Hindlimb muscle (tissue), 1 donor: ENCODE results near the gene NEK11. TPM values are rescaled to one million over a fixed set of nuclear protein-coding genes. Genes with fewer than 3 reads are reported as not detected.
"Not testable (repeated sequence)": the region's sequence is repeated elsewhere in the genome, so short reads cannot be mapped to it uniquely, and the experiment has no call there.

ENCODE experiments used
- DNase-seq: peaks from one replicate; pipeline ENCODE4 v3.0.0-alpha.2; 2013
- polyA plus RNA-seq: library from polyadenylated mRNA; unstranded; fragments of 120-200 nt; gene quantifications from one replicate; pipeline ENCODE4 v1.2.1, GENCODE V29; 2013; ENCODE audit not compliant: insufficient read length

Gene NEK11
- polyA plus RNA-seq, 1 donor, result 6.2 TPM

DNA sequence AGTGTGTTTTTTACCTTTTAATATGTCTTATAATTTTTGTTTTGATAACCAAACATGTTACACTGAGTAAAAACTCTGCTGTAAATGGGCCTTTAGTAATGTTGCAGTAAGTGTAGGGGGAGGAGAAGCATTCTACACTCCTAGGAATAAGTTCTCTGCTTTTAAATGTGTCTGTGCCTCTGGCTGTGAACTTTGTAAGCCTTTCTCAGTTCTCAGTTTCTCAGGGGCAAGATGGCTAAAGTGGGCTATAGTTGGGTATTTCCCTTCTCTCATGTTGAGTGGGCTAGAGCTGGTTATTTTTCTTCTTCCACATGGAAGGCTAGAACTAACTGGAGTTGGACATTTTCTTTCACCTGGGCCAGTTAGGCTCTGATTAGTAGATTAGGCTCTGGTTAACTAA lies 279.6 kb downstream of the NEK11 start:
- no peak for DNase-seq

GRCh38 chr3:131314318-131314717 lies 287.6 kb downstream of the NEK11 start:
- DNase-seq, result no peak

DNA sequence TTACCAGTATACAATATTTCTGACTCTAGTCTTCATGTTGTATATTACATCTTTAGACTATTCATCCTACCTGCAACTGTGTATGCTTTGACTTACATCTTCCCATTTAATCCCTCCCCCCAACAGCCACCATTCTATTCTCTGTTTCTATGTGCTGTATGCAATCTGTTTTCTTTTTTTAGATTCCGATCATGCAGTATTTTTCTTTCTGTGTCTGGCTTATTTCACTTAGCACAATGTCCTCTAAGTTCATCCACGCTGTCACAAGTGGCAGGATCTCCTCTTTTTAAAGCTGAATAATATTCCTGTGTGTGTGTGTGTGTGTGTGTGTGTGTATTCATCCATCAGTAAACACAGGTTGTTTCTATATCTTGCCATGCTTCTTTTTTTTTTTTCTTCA lies 288.5 kb downstream of the NEK11 start:
- no peak for DNase-seq

DNA sequence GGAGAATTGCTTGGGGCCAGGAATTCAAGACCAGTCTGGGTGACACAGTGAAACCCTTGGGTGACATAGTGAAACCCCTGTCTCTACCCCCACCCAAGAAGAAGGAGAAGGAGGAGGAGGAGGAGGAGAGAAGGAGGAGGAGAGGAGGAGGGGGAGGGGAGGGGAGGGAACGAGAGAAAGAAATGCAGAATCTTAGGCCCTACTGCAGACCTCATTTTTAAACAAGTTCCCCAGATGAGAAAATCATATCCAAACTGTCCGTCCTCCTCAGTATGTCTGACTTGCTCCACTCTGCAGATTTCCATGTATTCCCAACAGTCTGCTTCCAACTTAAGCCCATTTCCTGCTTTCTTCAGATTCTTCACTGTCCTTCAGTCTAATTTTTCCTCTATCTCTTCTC lies 291.0 kb downstream of the NEK11 start:
- no peak for DNase-seq

- DNase-seq, result no peak
Observed at GRCh38 chr3:131323014-131323413, 296.3 kb downstream of the NEK11 start.

DNA sequence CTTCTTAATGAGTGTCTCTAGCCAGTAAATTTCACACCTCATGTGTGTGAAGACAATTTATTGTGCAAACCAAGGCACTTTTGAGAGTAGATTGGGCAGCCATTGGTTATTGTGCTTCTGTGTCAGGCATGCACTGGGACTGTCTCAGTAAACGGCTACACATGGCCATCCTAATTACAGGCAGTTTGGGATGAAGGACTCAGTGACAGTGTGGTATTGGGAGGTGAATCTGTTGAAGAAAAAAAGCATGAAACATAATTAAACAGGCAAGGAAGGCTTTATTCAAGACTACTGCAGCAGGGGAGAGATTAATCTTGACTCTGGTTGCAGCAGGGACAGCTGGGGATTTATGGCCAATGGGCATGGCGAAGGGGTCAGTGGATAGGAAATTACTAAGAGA lies 297.1 kb downstream of the NEK11 start:
- no peak for DNase-seq

DNA sequence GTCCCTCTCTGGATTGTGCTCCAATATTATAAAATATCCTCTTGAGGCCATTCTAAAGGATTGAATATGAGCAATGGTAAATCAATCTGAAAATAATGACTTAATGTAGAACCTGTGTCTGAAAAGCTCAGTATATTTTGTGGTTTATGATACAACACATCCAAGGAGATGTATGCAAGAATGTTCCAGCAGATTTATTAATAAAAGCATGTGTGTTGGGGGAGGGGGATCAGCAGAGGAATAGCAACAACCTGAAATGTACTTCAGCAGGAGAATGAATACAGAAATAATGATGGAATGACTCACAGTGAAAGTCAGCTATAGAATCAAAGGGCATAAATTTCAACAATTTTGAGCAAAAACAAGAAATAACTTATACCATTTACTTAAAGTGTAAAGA lies 298.2 kb downstream of the NEK11 start:
- DNase-seq, result no peak

- no peak for DNase-seq
Observed at GRCh38 chr3:131326307-131326706, 299.6 kb downstream of the NEK11 start.

- DNase-seq, result no peak
Observed at GRCh38 chr3:131328721-131329120, 302.0 kb downstream of the NEK11 start.

GRCh38 chr3:131329774-131330173 lies 303.1 kb downstream of the NEK11 start:
- DNase-seq, result no peak

DNA sequence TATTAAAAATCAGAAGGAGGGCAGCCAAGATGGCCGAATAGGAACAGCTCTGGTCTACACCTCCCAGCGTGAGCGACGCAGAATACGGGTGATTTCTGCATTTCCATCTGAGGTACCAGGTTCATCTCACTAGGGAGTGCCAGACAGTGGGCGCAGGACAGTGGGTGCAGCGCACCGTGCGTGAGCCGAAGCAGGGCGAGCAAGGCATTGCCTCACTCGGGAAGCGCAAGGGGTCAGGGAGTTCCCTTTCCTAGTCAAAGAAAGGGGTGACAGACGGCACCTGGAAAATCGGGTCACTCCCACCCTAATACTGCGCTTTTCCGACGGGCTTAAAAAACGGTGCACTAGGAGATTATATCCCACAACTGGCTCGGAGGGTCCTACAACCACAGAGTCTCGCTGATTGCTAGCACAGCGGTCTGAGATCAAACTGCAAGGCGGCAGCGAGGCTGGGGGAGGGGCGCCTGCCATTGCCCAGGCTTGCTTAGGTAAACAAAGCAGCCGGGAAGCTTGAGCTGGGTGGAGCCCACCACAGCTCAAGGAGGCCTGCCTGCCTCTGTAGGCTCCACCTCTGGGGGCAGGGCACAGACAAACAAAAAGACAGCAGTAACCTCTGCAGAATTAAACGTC lies 304.9 kb downstream of the NEK11 start:
- not testable (repeated sequence) for DNase-seq

GRCh38 chr3:131338948-131339640 lies 312.4 kb downstream of the NEK11 start:
- DNase-seq, result no peak

DNA sequence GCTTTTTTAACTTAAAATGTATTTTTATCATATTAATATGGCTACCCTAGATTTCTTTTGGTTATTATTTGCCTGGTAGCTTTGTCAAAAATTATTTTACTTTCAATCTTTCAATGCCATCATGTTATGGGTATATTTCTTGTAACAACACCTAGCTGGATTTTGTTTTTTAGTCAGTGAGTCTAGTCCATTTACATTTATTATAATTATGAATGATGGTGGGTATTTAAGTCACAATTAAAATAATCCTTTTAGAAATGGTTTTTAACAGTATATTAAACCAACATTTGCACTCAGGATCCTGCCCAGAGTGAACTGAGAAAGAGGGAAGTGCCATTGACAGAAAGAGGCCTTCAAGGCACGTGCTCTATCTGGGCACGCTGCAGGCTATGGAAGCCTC lies 315.1 kb downstream of the NEK11 start:
- no peak for DNase-seq

GRCh38 chr3:131348911-131349310 lies 322.2 kb downstream of the NEK11 start:
- no peak for DNase-seq

DNA sequence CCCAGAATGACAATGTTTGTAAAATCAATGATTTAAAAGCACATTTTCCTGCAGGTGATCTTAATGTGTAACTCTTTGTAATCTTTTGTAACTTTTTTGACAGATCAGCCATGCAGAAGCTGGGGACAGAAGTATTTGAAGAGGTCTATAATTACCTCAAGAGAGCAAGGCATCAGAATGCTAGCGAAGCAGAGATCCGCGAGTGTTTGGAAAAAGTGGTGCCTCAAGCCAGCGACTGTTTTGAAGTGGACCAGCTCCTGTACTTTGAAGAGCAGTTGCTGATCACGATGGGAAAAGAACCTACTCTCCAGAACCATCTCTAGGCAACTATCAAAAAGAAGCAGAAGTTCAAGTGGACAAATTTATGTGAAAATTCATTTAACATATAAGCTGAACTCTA lies 322.8 kb downstream of the NEK11 start:
- DNase-seq, result no peak

DNA sequence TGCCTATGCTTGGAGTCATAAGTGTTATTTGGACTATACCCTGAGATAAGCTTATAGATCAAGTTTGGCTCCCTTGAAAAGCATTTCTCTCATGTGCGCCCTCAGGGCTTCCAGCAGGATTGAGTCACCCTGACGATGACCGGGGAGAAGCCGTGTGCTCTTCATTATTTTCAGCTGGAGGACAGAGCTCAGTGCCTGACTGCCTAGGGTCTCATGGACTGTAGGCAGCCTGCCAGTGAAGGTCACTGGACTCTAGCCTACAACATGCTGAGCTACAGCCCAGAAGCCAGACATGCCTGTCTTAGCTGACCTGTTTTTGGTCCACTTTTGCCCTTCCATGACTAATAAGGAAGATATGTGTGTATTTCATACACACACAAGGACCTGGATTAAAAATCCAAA lies 323.3 kb downstream of the NEK11 start:
- no peak for DNase-seq

DNA sequence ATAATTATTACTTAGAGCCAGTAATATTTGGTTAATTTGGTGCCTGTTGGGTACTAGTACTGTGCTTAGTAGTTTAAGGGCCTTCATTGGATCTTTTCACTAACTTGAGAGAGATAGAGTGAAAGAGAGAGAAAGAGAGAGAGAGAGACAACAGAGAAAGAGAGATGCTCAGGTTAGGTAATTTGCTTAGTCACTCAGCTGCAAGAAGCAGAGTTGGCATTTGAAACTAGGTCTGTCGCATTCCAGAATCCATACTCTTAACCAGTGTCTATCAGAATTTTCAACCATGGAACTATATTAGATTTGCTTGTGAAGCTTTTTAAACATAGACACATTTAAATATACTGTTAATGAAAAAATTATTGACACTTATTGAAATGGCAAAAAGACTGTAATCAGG lies 323.8 kb downstream of the NEK11 start:
- no peak for DNase-seq

- DNase-seq, result no peak
Observed at GRCh38 chr3:131353016-131353877, 326.6 kb downstream of the NEK11 start.

DNA sequence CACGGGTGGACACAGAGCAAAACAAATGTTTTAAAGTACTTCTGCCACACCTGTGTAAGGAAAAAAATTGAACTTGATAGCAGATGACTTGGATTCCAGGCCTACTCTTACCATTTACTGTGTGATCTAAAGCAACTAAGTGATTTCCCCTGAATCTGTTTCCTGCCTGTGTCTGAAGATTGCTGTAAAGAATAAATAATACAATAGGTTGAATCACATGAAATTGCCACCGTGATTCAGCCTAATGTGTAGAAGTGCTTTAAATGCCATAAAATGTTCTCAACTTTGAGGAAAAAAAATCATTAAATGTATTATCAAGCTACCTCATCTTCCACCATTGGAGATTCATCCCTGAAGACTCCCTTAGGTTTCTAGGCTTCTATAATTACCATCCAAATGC lies 327.3 kb downstream of the NEK11 start:
- no peak for DNase-seq

DNA sequence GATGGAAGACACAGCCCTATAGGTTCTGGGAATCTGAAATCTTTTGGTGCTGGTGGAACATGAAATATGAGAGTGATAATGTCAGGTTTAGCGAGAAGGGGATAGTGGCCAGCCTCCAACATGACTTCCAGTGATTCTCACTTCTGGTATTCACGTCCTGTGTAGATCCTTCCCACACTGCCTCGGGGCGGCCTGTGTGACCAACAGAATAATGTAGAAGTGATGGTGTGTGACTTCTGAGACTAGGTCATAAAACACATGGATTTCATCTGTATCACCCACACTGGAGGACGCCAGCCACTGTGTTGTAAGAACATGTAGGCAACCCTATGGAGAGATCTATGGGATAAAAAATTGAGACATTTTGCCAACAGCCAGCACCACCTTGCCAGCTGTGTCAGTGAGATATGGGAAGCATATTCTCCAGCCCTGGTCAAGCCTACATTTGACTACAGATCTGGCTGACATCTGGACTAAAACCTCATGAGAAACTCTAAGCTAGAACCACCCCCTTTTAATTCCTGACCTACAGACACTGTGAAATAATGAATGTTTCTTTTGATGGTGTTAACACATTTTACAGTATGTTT lies 329.4 kb downstream of the NEK11 start:
- DNase-seq, result no peak

DNA sequence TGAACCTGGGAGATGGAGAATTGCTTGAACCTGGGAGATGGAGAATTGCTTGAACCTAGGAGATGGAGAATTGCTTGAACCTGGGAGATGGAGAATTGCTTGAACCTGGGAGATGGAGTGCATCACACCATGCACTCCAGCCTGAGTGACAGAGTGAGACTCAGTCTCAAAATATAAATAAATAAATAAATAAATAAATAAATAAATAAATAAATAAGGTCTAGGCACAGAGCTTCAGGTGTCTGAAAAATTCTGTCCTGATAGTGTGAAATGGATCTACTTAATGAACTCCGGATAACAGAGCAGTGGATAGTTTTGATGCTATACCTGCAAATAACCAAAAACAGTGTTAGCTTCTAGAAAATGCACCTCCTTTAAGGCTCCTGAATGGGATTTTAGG lies 330.6 kb downstream of the NEK11 start:
- DNase-seq, result no peak

- no peak for DNase-seq
Observed at GRCh38 chr3:131360191-131360755, 333.6 kb downstream of the NEK11 start.

- DNase-seq, result not testable (repeated sequence)
Observed at GRCh38 chr3:131361066-131361463, 334.4 kb downstream of the NEK11 start.
